B cell (primary cell): Measurements from ENCODE around the gene PRKACA. TPM values are rescaled to one million over a fixed set of nuclear protein-coding genes. Genes with fewer than 3 reads are reported as not detected.

ENCODE experiments used
- ATAC-seq: fragments of 200-7000 bp; cut with Tn5 transposase; one replicate; pipeline ENCODE4 v1.10.0; 2021; ENCODE audit warnings: low read depth, mild to moderate bottlenecking, moderate number of reproducible peaks, moderate library complexity
- CTCF ChIA-PET: fragments of 350-600 bp; sonication (Branson Sonifier 250); formaldehyde crosslinking; loops from one replicate; lab custom pipeline; 2021; ENCODE audit warnings: antibody characterized with exemption, inconsistent platforms; lab: Charles Lee
- POLR2A ChIA-PET: fragments of 350-600 bp; sonication (Branson Sonifier 250); formaldehyde crosslinking; loops from one replicate; lab custom pipeline; 2021; ENCODE audit warnings: antibody characterized with exemption; lab: Charles Lee
- DNase-seq: peaks from one replicate; pipeline ENCODE4 v3.0.0; 2013
- H2AFZ ChIP-seq: 2 replicates; pipeline ENCODE4 v1.6.1; 2012; ENCODE audit warnings: mild to moderate bottlenecking, low read depth, low read length; ENCODE audit not compliant: insufficient read depth, poor library complexity, severe bottlenecking
- H3K27ac ChIP-seq, 2 donors: 1 replicate in 1 of 2; 2 replicates in 1 of 2; pipeline ENCODE4 v1.5.1; 2012 to 2013; ENCODE audit warnings: low read length in 2 of 2, mild to moderate bottlenecking in 2 of 2, moderate library complexity in 1 of 2
- H3K27me3 ChIP-seq, 4 experiments: fragments of 200-600 bp in 1 of 4; sonication (generic) in 1 of 4; replicated peaks in 1 of 4; 1 replicate in 2 of 4; 2 replicates in 2 of 4; pipeline versions ENCODE4 v1.6.1 to v1.7.0; 2013 to 2016; ENCODE audit warnings: low read length in 3 of 4, mild to moderate bottlenecking in 2 of 4, mixed read lengths in 1 of 4, moderate library complexity in 1 of 4; ENCODE audit not compliant: insufficient read depth in 4 of 4, control insufficient read depth in 3 of 4; ENCODE audit errors: control extremely low read depth in 1 of 4
- H3K36me3 ChIP-seq, 2 experiments: replicated peaks in 1 of 2; 1 replicate in 1 of 2; 2 replicates in 1 of 2; pipeline versions ENCODE4 v1.6.1 to v1.7.1; 2013; ENCODE audit warnings: low read length in 1 of 2; ENCODE audit not compliant: insufficient read depth in 2 of 2, control insufficient read depth in 1 of 2; ENCODE audit errors: control extremely low read depth in 1 of 2, extremely low read depth in 1 of 2
- H3K4me1 ChIP-seq, 2 donors: fragments of 200-600 bp in 1 of 2; sonication (generic) in 1 of 2; 1 replicate in 1 of 2; 2 replicates in 1 of 2; pipeline versions ENCODE4 v1.5.1 to v1.6.1; 2013 to 2017; ENCODE audit warnings: low read length in 2 of 2; ENCODE audit not compliant: control insufficient read depth in 2 of 2, insufficient read depth in 2 of 2
- H3K4me2 ChIP-seq: replicated peaks from 2 replicates; pipeline ENCODE3; 2012; ENCODE audit warnings: mild to moderate bottlenecking, low read depth, low read length; ENCODE audit not compliant: poor library complexity, severe bottlenecking
- H3K4me3 ChIP-seq, 5 experiments: fragments of 200-600 bp in 1 of 5; sonication (generic) in 1 of 5; 1 replicate in 3 of 5; 2 replicates in 2 of 5; pipeline versions ENCODE4 v1.5.1 to v1.7.0; 2011 to 2016; ENCODE audit warnings: low read length in 4 of 5, mild to moderate bottlenecking in 4 of 5, low read depth in 2 of 5, control low read depth in 1 of 5, moderate library complexity in 1 of 5; ENCODE audit not compliant: insufficient read depth in 1 of 5; ENCODE audit errors: control extremely low read depth in 1 of 5, extremely low read depth in 1 of 5
- H3K79me2 ChIP-seq: fragments of 200-600 bp; sonication (generic); one replicate; pipeline ENCODE4 v1.6.0; 2016; ENCODE audit warnings: low read length; ENCODE audit not compliant: control insufficient read depth, insufficient read depth
- H3K9ac ChIP-seq: fragments of 200-600 bp; sonication (generic); 2 replicates; pipeline ENCODE4 v1.6.1; 2017; ENCODE audit warnings: mild to moderate bottlenecking, low read length, moderate library complexity
- H3K9me3 ChIP-seq, 3 donors: one replicate each; pipeline versions ENCODE4 v1.6.1 to v1.7.1; 2013; ENCODE audit warnings: low read length in 2 of 3; ENCODE audit not compliant: control insufficient read depth in 2 of 3, insufficient read depth in 1 of 3; ENCODE audit errors: control extremely low read depth in 1 of 3
- H4K20me1 ChIP-seq: 2 replicates; pipeline ENCODE4 v1.6.0; 2012; ENCODE audit warnings: mild to moderate bottlenecking, low read length; ENCODE audit not compliant: insufficient read depth, control insufficient read depth, poor library complexity, severe bottlenecking
- H3K27ac Mint-ChIP-seq: one replicate; pipeline ENCODE4 v1.8.0; 2021; ENCODE audit warnings: mixed read lengths
- H3K27me3 Mint-ChIP-seq: one replicate; pipeline ENCODE4 v1.8.0; 2021; ENCODE audit warnings: mixed read lengths
- H3K4me1 Mint-ChIP-seq: one replicate; pipeline ENCODE4 v1.8.0; 2021; ENCODE audit warnings: mixed read lengths
- H3K4me3 Mint-ChIP-seq: one replicate; pipeline ENCODE4 v1.8.0; 2021; ENCODE audit warnings: mixed read lengths
- H3K9me3 Mint-ChIP-seq: one replicate; pipeline ENCODE4 v1.8.0; 2022; ENCODE audit warnings: mixed read lengths; ENCODE audit not compliant: insufficient read depth
- CTCF ChIP-seq: fragments of 200-600 bp; IDR thresholded peaks from one replicate; pipeline ENCODE4 v1.8.0; 2022; ENCODE audit warnings: antibody characterized with exemption, mild to moderate bottlenecking
- EZH2 ChIP-seq: IDR thresholded peaks from 2 replicates; pipeline ENCODE4 v1.6.1; 2012; ENCODE audit warnings: borderline replicate concordance, low read depth, mild to moderate bottlenecking, moderate library complexity, low read length; ENCODE audit not compliant: insufficient read depth, poor library complexity, severe bottlenecking
- WGBS: methylation state at CpG from one replicate; pipeline ENCODE4 v1.1.5; 2013; ENCODE audit warnings: missing lambda C conversion rate; ENCODE audit not compliant: insufficient coverage; 5-methylcytosine and 5-hydroxymethylcytosine counted together
- intact Hi-C: fragments of 100-400 bp; cut with micrococcal nuclease; formaldehyde crosslinking; loops from one replicate; pipeline ENCODE4 v1.10.0; 2022
- polyA plus RNA-seq: library from polyadenylated mRNA; depleted of rRNA; stranded (reverse); fragments of >200 nt; gene quantifications from 2 replicates; pipeline ENCODE4 v1.2.3, GENCODE V29; 2012
- total RNA-seq, 2 donors: library from RNA; stranded (reverse); fragments of 120-200 nt in 1 of 2; gene quantifications; 1 replicate in 1 of 2; 2 replicates in 1 of 2; pipeline versions ENCODE4 v1.2.3 to v1.2.4, GENCODE V29; 2013 to 2022

PRKACA gene
- total and polyA plus RNA-seq, 2 donors (not counting 1 experiment from before 2014, with no cell fraction given) = 36.8 to 43.0 TPM

- H3K4me1 ChIP-seq = peaks cover 19 to 27% of the 10 kb centered on the region in 2 donors
- H3K27me3 Mint-ChIP-seq = no peaks in the 10 kb centered on the region
- H3K27ac Mint-ChIP-seq = peak overlapping the region; percentile 67
- H3K27ac ChIP-seq = no peak overlapping the region
- H3K27me3 ChIP-seq = no peaks in the 10 kb centered on the region
- peaks cover 17% of the 10 kb centered on the region for H3K4me1 Mint-ChIP-seq
- H3K36me3 ChIP-seq = no peaks in the 10 kb centered on the region
- H3K9me3 ChIP-seq = no peaks in the 10 kb centered on the region
- H3K79me2 ChIP-seq = peaks cover 59% of the 10 kb centered on the region
- no peak overlapping the region for H2AFZ ChIP-seq
- CTCF ChIA-PET = interaction anchor here (1.0 to 1.7 kb wide), 6 partner anchors 8 to 258 kb away, joined by 3 to 5 read pairs (median 4); partner anchors contain the start of gene ASF1B
- no peaks in the 10 kb centered on the region for H4K20me1 ChIP-seq
- H3K4me3 ChIP-seq = no peak overlapping the region
- ATAC-seq (peak; percentile 62), DNase-seq (peak; percentile 56)
- H3K4me3 Mint-ChIP-seq = peak overlapping the region; percentile 44
- TF ChIP-seq CTCF = peak; percentile 71
- no peak for TF ChIP-seq EZH2
- intact Hi-C loops = no loop called here
- POLR2A ChIA-PET = no interaction called here
- WGBS = 62% methylated on average over 20 of the region's 20 CpGs
- H3K9me3 Mint-ChIP-seq = no peaks in the 10 kb centered on the region
- H3K4me2 ChIP-seq = peak overlapping the region; percentile 88
- H3K9ac ChIP-seq = no peak overlapping the region
Observed at GRCh38 chr19:14147797-14148605, 30.4 kb upstream of the PRKACA start.

- POLR2A ChIA-PET = no interaction called here
- H3K4me3 Mint-ChIP-seq = no peak overlapping the region
Observed at GRCh38 chr19:14146789-14147216, 29.2 kb upstream of the PRKACA start.

More at GRCh38 chr19:14146789-14147216, 29.2 kb upstream of the PRKACA start:
- DNase-seq (no peak), ATAC-seq (no peak)
- TF ChIP-seq EZH2 (no peak), CTCF (no peak)
- no peak overlapping the region for H3K27ac Mint-ChIP-seq
- Histone ChIP-seq H3K9me3 (no peaks in the 10 kb centered on the region), H4K20me1 (no peaks in the 10 kb centered on the region), H3K4me3 (no peak overlapping the region), H3K27ac (no peak overlapping the region), H3K9ac (no peak overlapping the region), H3K36me3 (no peaks in the 10 kb centered on the region), H3K4me2 (no peak overlapping the region), H3K4me1 (peaks cover 19 to 27% of the 10 kb centered on the region in 2 donors), H3K79me2 (peaks cover 71% of the 10 kb centered on the region), H2AFZ (no peak overlapping the region), H3K27me3 (no peaks in the 10 kb centered on the region)
- intact Hi-C loops = no loop called here
- WGBS = 94% methylated on average over 7 of the region's 7 CpGs
- CTCF ChIA-PET = interaction anchor here (0.7 to 1.5 kb wide), 3 partner anchors 10 to 15 kb away, joined by 3 to 4 read pairs (median 4); partner anchors contain the start of gene ASF1B
- no peaks in the 10 kb centered on the region for H3K9me3 Mint-ChIP-seq
- H3K4me1 Mint-ChIP-seq = peaks cover 19% of the 10 kb centered on the region
- H3K27me3 Mint-ChIP-seq = no peaks in the 10 kb centered on the region
